A549 treated with Hydrocortisone at 1 μM for 4 hours (cell line): ENCODE measurements around the gene EIF2B5. TPM values are rescaled to one million over a fixed set of nuclear protein-coding genes. Genes with fewer than 3 reads are reported as not detected.

ENCODE experiments used
- total RNA-seq: library from RNA; stranded (reverse); fragments of 200-300 nt; extraction: Qiagen RNA extraction; gene quantifications from 5 replicates; pipeline ENCODE4 v1.2.3, GENCODE V29; 2022

Gene EIF2B5
- total RNA-seq = 27.1 to 29.4 TPM (median 28.7 TPM) in 5 replicates

GRCh38 chr3:184135149-184135910, at the start of gene EIF2B5:
Gene EIF2B5 (plus strand): TSS chr3:184135358. CDS start chr3:184135386, 28 bp downstream.

DNA sequence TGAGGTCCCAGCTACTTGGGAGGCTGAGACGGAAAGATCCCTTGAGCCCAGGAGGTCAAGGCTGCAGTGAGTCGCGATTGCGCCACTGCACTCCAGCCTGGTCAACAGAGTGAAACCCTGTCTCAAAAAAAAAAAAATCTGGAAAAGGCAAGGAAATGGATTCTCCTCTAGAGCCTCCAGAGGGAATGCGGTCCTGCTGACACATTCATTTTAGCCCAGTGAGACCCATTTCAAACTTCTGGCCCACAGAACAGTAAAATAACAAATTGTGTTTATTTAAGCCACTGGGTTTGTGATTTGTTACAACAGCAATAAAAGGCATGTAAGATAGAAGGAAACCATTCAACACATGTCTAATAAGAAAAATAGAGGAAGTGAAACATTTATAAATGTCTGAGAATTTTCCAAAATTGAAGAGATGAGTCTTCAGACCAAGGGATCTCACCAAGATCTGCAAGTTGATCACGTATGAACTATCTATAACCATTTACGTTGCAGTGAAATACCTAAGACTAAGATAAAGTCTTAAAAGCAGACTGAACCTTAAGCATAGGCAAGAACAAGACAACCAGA, 38.3 kb upstream of the EIF2B5 start, which contains the start of gene HTR3E:
HTR3E (plus strand) TSS at position 254 of the 573 bp plus-strand sequence. CDS start 466 bp downstream, outside the sequence.

DNA sequence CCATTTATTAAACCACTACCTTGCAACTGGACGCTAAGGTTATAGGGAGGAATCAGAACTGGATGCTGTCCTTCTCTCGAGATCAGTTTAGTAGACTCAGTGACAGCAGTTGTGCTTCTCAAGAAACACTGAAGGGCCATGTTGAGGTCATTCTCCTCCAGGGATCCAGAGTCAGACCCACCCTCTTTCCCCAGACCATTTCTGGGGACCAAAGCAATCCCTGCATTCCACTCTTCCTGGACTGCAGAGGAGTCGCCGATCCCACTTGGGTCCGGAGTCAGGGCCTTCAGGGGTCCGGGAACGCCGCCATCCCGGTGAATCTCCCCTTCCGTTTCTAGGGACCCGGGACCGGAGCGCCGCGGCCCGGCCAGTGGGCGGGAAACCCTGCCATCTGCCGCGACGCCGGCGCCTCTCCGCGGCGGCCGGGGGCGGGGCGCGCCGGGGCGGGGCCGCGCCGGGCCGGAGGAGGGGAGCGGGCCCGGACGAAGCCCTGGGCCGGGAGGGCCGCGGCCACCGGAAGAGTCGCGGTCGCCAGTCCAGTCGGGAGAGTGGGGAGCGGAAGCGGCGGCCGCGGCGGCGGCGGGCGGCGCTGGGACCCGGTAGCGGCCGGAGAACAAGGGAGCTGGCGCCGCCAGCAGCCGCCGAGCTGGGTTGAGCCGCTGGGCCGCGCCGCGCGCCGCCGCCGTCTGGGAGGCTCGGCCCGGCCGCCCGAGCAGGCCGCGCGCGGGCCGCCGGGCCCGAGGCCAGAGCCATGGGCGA, 19.9 kb downstream of the EIF2B5 start, which contains the start of gene DVL3:
DVL3 (plus strand) TSS at position 493 of the 759 bp plus-strand sequence; CDS start at position 752, 259 bp downstream.

DNA sequence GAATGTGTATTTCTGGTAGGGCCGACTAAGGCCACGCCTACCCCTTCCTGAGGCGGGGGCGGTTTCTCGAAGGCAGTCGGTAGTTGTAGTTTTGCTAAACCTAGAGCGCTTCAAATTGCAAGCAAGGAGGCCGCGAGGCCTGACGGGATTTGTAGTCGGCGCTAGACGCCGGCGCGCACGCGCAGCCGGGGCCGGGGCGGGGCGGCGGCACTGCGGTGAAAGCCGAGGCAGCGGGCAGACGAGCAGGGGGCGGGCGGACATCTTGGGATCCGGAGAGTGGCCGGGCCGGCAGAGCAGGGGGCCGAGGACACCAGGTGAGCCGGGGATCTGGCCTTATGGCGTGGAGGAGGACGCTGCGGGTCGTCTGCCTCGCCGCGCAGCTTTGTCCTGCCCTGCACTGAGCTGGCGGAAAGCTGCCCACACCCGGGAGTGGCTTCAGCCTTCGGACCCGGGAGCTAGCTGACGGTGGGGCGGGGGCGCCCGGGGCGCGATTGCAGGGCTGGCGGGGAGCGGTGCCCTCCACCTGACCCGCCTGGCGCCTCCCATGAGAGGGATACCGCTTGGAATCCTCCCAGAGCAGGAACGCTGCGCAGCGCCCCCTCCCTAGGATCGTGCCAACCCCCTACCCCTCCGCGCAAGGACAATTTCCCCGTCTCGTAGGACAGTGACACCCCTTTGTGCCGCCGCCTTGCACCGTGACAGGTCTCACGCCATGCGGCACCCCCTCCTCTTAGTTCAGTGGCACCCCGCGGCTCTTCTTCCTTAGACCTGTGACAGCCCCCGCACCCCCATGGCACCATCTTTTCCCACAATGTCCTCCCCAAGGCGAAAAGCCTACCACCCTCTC, 39.7 kb downstream of the EIF2B5 start, which contains the start of gene AP2M1:
AP2M1 (plus strand) TSS at position 210 of the 847 bp plus-strand sequence. CDS start 2,139 bp downstream, outside the sequence.

GRCh38 chr3:184186184-184186901, 51.2 kb downstream of the EIF2B5 start, which contains the start of gene ABCF3:
Gene ABCF3 (plus strand): TSS chr3:184186199. CDS start chr3:184186208, 9 bp downstream.

Other genes starting within 250 kb of the EIF2B5 start
- gene ABCC5, start 117.5 kb upstream of the EIF2B5 start, total RNA-seq = 13.2 to 17.8 TPM (median 15.7 TPM) in 5 replicates
- not detected in 5 replicates for gene HTR3D, start 103.6 kb upstream of the EIF2B5 start, total RNA-seq
- not detected in 5 replicates for gene HTR3C, start 82.3 kb upstream of the EIF2B5 start, total RNA-seq
- gene HTR3E, start 38.3 kb upstream of the EIF2B5 start, total RNA-seq = not detected in 5 replicates
- gene DVL3, start 20.0 kb downstream of the EIF2B5 start, total RNA-seq = 19.5 to 26.2 TPM (median 23.2 TPM) in 5 replicates
- gene AP2M1, start 39.5 kb downstream of the EIF2B5 start, total RNA-seq = 291 to 307 TPM (median 298 TPM) in 5 replicates
- 29.7 to 35.9 TPM (median 33.4 TPM) in 5 replicates for gene ABCF3, start 50.8 kb downstream of the EIF2B5 start, total RNA-seq
- gene VWA5B2, start 94.2 kb downstream of the EIF2B5 start, total RNA-seq = 0.25 to 0.60 TPM (median 0.40 TPM) in 5 replicates
- gene ALG3, start 113.6 kb downstream of the EIF2B5 start, total RNA-seq = 59.2 to 80.4 TPM (median 71.4 TPM) in 5 replicates
- gene EEF1AKMT4, start 114.3 kb downstream of the EIF2B5 start, total RNA-seq = 8.8 to 13.1 TPM (median 11.3 TPM) in 5 replicates
- 0.78 to 1.7 TPM (median 1.4 TPM) in 5 replicates for gene CAMK2N2, start 126.2 kb downstream of the EIF2B5 start, total RNA-seq
- gene ECE2, start 140.7 kb downstream of the EIF2B5 start, total RNA-seq = not detected in 5 replicates
- 284 to 383 TPM (median 293 TPM) in 5 replicates for gene PSMD2, start 163.9 kb downstream of the EIF2B5 start, total RNA-seq
- gene EIF4G1, start 179.2 kb downstream of the EIF2B5 start, total RNA-seq = 248 to 307 TPM (median 264 TPM) in 5 replicates
- 9.8 to 12.5 TPM (median 11.2 TPM) in 5 replicates for gene FAM131A, start 202.2 kb downstream of the EIF2B5 start, total RNA-seq
- gene CLCN2, start 226.2 kb downstream of the EIF2B5 start, total RNA-seq = 4.2 to 5.7 TPM (median 5.1 TPM) in 5 replicates
- 65.8 to 77.6 TPM (median 71.5 TPM) in 5 replicates for gene POLR2H, start 226.4 kb downstream of the EIF2B5 start, total RNA-seq
- 0.11 to 0.12 TPM in 2 of 5 replicates, not detected in the others for gene THPO, start 242.8 kb downstream of the EIF2B5 start, total RNA-seq
- 0.14 to 0.35 TPM (median 0.24 TPM) in 5 replicates for gene CHRD, start 244.7 kb downstream of the EIF2B5 start, total RNA-seq